Astrocyte (in vitro differentiated cells and primary cell): ENCODE measurements around the gene MSRB3. TPM values are rescaled to one million over a fixed set of nuclear protein-coding genes. Genes with fewer than 3 reads are reported as not detected.

ENCODE experiments used
- DNase-seq: peaks from one replicate; pipeline ENCODE4 v3.0.0-alpha.2; 2010; ENCODE audit warnings: low read depth
- FAIRE-seq: peaks from 2 replicates; lab custom pipeline; 2011; peaks lifted over from hg19 to GRCh38; lab: Jason Lieb, UNC
- H2AFZ ChIP-seq: 2 replicates; pipeline ENCODE4 v1.6.0; 2012; ENCODE audit warnings: low read depth, low read length, inconsistent platforms
- H3K27ac ChIP-seq: 2 replicates; pipeline ENCODE4 v1.5.1; 2011; ENCODE audit warnings: low read depth, low read length, inconsistent platforms
- H3K27me3 ChIP-seq: 2 replicates; pipeline ENCODE4 v1.6.0; 2011; ENCODE audit warnings: low read length, inconsistent platforms; ENCODE audit not compliant: insufficient read depth
- H3K36me3 ChIP-seq: 2 replicates; pipeline ENCODE4 v1.5.1; 2011; ENCODE audit warnings: low read length, inconsistent platforms; ENCODE audit not compliant: insufficient read depth
- H3K4me1 ChIP-seq: 2 replicates; pipeline ENCODE4 v1.5.1; 2011; ENCODE audit warnings: low read length, inconsistent platforms; ENCODE audit not compliant: insufficient read depth
- H3K4me2 ChIP-seq: 2 replicates; pipeline ENCODE4 v1.6.0; 2012; ENCODE audit warnings: low read length, inconsistent platforms
- H3K4me3 ChIP-seq: 2 replicates; pipeline ENCODE4 v1.5.1; 2011; ENCODE audit warnings: low read depth, mild to moderate bottlenecking, low read length, inconsistent platforms; ENCODE audit not compliant: insufficient read depth
- H3K79me2 ChIP-seq: 2 replicates; pipeline ENCODE4 v1.6.0; 2012; ENCODE audit warnings: mild to moderate bottlenecking, low read length, inconsistent platforms; ENCODE audit not compliant: insufficient read depth
- H3K9ac ChIP-seq: 2 replicates; pipeline ENCODE4 v1.6.0; 2012; ENCODE audit warnings: mild to moderate bottlenecking, low read length, inconsistent platforms
- H3K9me3 ChIP-seq: 2 replicates; pipeline ENCODE4 v1.5.1; 2012; ENCODE audit warnings: low read depth, mild to moderate bottlenecking, low read length, inconsistent platforms; ENCODE audit not compliant: insufficient read depth
- H4K20me1 ChIP-seq: 2 replicates; pipeline ENCODE4 v1.6.0; 2012; ENCODE audit warnings: low read length, inconsistent platforms; ENCODE audit not compliant: insufficient read depth
- H3K27ac Mint-ChIP-seq: one replicate; pipeline ENCODE4 v1.8.0; 2021; ENCODE audit warnings: mild to moderate bottlenecking, mixed read lengths; ENCODE audit not compliant: unreplicated experiment
- H3K27me3 Mint-ChIP-seq: one replicate; pipeline ENCODE4 v1.8.0; 2021; ENCODE audit warnings: low read depth, mixed read lengths; ENCODE audit not compliant: unreplicated experiment
- H3K36me3 Mint-ChIP-seq: one replicate; pipeline ENCODE4 v1.8.0; 2021; ENCODE audit warnings: low read depth, mixed read lengths; ENCODE audit not compliant: unreplicated experiment
- H3K4me1 Mint-ChIP-seq: one replicate; pipeline ENCODE4 v1.8.0; 2021; ENCODE audit warnings: low read depth, mixed read lengths; ENCODE audit not compliant: unreplicated experiment
- H3K4me3 Mint-ChIP-seq: one replicate; pipeline ENCODE4 v1.8.0; 2021; ENCODE audit warnings: mild to moderate bottlenecking, moderate library complexity, mixed read lengths; ENCODE audit not compliant: unreplicated experiment
- H3K9me3 Mint-ChIP-seq: one replicate; pipeline ENCODE4 v1.8.0; 2021; ENCODE audit warnings: mild to moderate bottlenecking, mixed read lengths; ENCODE audit not compliant: unreplicated experiment
- EZH2 ChIP-seq: IDR thresholded peaks from 2 replicates; pipeline ENCODE4 v1.6.1; 2012; ENCODE audit warnings: mild to moderate bottlenecking, low read length, inconsistent platforms; ENCODE audit not compliant: insufficient read depth
- total RNA-seq: library from RNA; stranded (reverse); gene quantifications from 2 replicates; pipeline ENCODE4 v1.2.1, GENCODE V29; 2021
- TF ChIP-seq, protein P1 (sequence below): IDR thresholded peaks from 2 replicates; pipeline ENCODE4 v1.5.1; 2011; ENCODE audit warnings: low read depth, mild to moderate bottlenecking, inconsistent platforms, low read length, moderate library complexity; ENCODE audit not compliant: insufficient read depth

Gene MSRB3
- total RNA-seq, 1 donor from 2014 or later = 73.0 TPM

DNA sequence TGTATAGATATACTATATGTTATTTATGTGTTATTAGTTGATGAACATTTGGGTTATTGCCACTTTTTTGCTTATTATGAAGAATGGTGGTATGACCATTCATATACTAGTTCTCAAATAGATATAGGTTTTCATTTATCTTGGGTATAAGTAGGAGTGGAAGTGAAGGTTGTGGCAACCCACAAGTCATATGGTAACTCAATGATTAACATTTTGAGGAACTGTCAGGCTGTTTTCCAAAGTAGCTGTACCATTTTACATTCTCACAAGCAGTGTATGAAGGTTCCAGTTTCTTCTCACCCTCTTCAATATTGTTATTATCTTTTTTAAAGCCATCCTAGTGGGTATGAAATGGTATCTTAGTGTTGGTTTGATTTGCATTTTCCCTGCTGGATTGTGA lies 19.0 kb upstream of the MSRB3 start:
- Histone ChIP-seq H4K20me1 (no peaks in the 10 kb centered on the region), H3K4me1 (no peaks in the 10 kb centered on the region), H3K27ac (no peak overlapping the region), H3K79me2 (no peaks in the 10 kb centered on the region), H3K4me3 (no peak overlapping the region), H3K9ac (no peak overlapping the region), H2AFZ (no peak overlapping the region), H3K36me3 (no peaks in the 10 kb centered on the region), H3K4me2 (no peak overlapping the region), H3K27me3 (no peaks in the 10 kb centered on the region), H3K9me3 (no peaks in the 10 kb centered on the region)
- Mint-ChIP-seq H3K4me3 (no peak overlapping the region), H3K36me3 (no peaks in the 10 kb centered on the region), H3K27me3 (no peaks in the 10 kb centered on the region), H3K9me3 (no peaks in the 10 kb centered on the region), H3K4me1 (no peaks in the 10 kb centered on the region), H3K27ac (no peak overlapping the region)
- TF ChIP-seq, protein P1, sequence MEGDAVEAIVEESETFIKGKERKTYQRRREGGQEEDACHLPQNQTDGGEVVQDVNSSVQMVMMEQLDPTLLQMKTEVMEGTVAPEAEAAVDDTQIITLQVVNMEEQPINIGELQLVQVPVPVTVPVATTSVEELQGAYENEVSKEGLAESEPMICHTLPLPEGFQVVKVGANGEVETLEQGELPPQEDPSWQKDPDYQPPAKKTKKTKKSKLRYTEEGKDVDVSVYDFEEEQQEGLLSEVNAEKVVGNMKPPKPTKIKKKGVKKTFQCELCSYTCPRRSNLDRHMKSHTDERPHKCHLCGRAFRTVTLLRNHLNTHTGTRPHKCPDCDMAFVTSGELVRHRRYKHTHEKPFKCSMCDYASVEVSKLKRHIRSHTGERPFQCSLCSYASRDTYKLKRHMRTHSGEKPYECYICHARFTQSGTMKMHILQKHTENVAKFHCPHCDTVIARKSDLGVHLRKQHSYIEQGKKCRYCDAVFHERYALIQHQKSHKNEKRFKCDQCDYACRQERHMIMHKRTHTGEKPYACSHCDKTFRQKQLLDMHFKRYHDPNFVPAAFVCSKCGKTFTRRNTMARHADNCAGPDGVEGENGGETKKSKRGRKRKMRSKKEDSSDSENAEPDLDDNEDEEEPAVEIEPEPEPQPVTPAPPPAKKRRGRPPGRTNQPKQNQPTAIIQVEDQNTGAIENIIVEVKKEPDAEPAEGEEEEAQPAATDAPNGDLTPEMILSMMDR = no peak
- TF ChIP-seq EZH2 = no peak
- FAIRE-seq (no peak), DNase-seq (no peak)

DNA sequence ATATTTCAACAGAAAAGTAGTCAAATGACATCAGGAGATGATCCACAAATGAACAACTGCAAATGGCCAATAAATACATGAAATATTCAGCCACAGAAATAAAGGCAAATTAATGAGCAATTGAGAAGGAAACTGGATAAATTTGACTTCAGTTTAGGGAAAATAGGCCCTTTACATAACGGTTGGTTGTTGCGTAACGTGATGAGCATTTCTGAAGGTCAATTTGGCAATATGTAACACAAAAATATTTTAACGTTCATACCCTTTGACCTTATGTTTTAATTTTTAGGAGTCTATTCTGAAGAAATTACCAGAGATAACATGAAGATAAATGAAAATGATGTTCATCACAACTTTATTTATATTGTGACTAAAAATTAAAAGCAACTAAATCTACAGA lies 14.7 kb upstream of the MSRB3 start:
- H3K27ac Mint-ChIP-seq = no peak overlapping the region
- H4K20me1 ChIP-seq = no peaks in the 10 kb centered on the region
- H3K27me3 Mint-ChIP-seq = no peaks in the 10 kb centered on the region
- H3K27ac ChIP-seq = no peak overlapping the region
- H3K9ac ChIP-seq = no peak overlapping the region
- TF ChIP-seq, protein P1 = no peak
- TF ChIP-seq EZH2 = no peak
- H3K9me3 ChIP-seq = no peaks in the 10 kb centered on the region
- H3K36me3 ChIP-seq = no peaks in the 10 kb centered on the region
- no peaks in the 10 kb centered on the region for H3K36me3 Mint-ChIP-seq
- H3K9me3 Mint-ChIP-seq = no peaks in the 10 kb centered on the region
- no peak for FAIRE-seq
- no peaks in the 10 kb centered on the region for H3K4me1 Mint-ChIP-seq
- H3K27me3 ChIP-seq = no peaks in the 10 kb centered on the region
- H3K4me1 ChIP-seq = no peaks in the 10 kb centered on the region
- DNase-seq = no peak
- H3K4me3 ChIP-seq = no peak overlapping the region
- H3K4me3 Mint-ChIP-seq = no peak overlapping the region
- H2AFZ ChIP-seq = no peak overlapping the region
- H3K79me2 ChIP-seq = no peaks in the 10 kb centered on the region
- H3K4me2 ChIP-seq = no peak overlapping the region

DNA sequence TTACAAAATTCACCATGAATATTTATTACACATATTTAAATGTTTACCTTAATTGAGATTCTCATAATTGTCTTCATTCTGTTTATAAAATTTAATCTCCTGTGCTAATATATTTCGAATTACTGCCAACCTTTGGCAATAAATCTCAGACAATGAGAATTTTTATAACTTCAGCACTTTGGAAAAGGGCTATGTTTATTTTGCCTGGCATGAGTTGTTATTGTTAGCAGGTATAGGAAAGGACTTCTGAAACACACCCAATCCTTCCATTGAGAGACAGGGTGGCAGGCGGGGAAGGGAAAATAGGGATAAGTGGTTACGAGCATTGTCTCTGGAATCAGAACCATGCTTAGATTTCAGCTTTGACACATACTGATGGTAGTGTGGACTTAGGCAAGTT lies 12.1 kb upstream of the MSRB3 start:
- Histone ChIP-seq H3K4me2 (no peak overlapping the region), H4K20me1 (no peaks in the 10 kb centered on the region), H3K9ac (no peak overlapping the region), H3K4me3 (no peak overlapping the region), H3K36me3 (no peaks in the 10 kb centered on the region), H3K27ac (no peak overlapping the region), H3K4me1 (no peaks in the 10 kb centered on the region), H2AFZ (no peak overlapping the region), H3K79me2 (no peaks in the 10 kb centered on the region), H3K9me3 (no peaks in the 10 kb centered on the region), H3K27me3 (no peaks in the 10 kb centered on the region)
- TF ChIP-seq EZH2 = no peak
- TF ChIP-seq, protein P1 = no peak
- FAIRE-seq (no peak), DNase-seq (no peak)
- H3K9me3 Mint-ChIP-seq = peaks cover 1% of the 10 kb centered on the region
- peaks cover 7% of the 10 kb centered on the region for H3K4me1 Mint-ChIP-seq
- H3K27me3 Mint-ChIP-seq = no peaks in the 10 kb centered on the region
- H3K36me3 Mint-ChIP-seq = no peaks in the 10 kb centered on the region
- no peak overlapping the region for H3K27ac Mint-ChIP-seq
- no peak overlapping the region for H3K4me3 Mint-ChIP-seq
